Right lobe of liver (tissue), 6 donors: ENCODE measurements around the gene KCNH1. TPM values are rescaled to one million over a fixed set of nuclear protein-coding genes. Genes with fewer than 3 reads are reported as not detected.
A peak's percentile ranks its signal among the peaks of the same experiment; 100 is the strongest.

Experiments used
- ATAC-seq, 4 donors: fragments of 200-7000 bp; cut with Tn5 transposase; one replicate each; pipeline ENCODE4 v1.9.1; 2020; ENCODE audit warnings: mild to moderate bottlenecking in 4 of 4, moderate library complexity in 4 of 4
- DNase-seq, 3 donors: peaks; one replicate each; pipeline ENCODE4 v3.0.0-alpha.2; 2020
- H3K27ac ChIP-seq, 3 donors: fragments of 200-600 bp; one replicate each; pipeline ENCODE4 v1.8.0; 2022
- H3K27me3 ChIP-seq, 2 donors: fragments of 200-600 bp; one replicate each; pipeline ENCODE4 v1.8.0; 2022
- H3K36me3 ChIP-seq, 4 donors: fragments of 200-600 bp; sonication (generic) in 1 of 4; one replicate each; pipeline versions ENCODE4 v1.5.1 to v1.8.0; 2017 to 2022; ENCODE audit warnings: control low read depth in 1 of 4
- H3K4me1 ChIP-seq, 4 donors: fragments of 200-600 bp; sonication (generic) in 1 of 4; one replicate each; pipeline versions ENCODE4 v1.5.1 to v1.8.0; 2017 to 2022; ENCODE audit warnings: control low read depth in 1 of 4
- H3K4me3 ChIP-seq, 3 donors: fragments of 200-600 bp; one replicate each; pipeline ENCODE4 v1.8.0; 2022
- H3K9me3 ChIP-seq, 4 donors: fragments of 200-600 bp; sonication (generic) in 1 of 4; one replicate each; pipeline versions ENCODE4 v1.5.1 to v1.8.0; 2017 to 2022; ENCODE audit warnings: control low read depth in 1 of 4
- POLR2A ChIP-seq: fragments of 450-650 bp; IDR thresholded peaks from one replicate; pipeline ENCODE4 v1.6.1; 2017; ENCODE audit warnings: antibody characterized with exemption, mild to moderate bottlenecking
- WGBS: methylation state at CpG from one replicate; pipeline ENCODE4 v1.1.6; 2018; ENCODE audit warnings: low coverage, low lambda C conversion rate; ENCODE audit not compliant: insufficient coverage; ENCODE audit errors: missing lambda C conversion rate; 5-methylcytosine and 5-hydroxymethylcytosine counted together
- intact Hi-C, 2 donors: fragments of 100-400 bp; cut with DNase I; formaldehyde crosslinking; loops; one replicate each; pipeline versions ENCODE4 v1.11.2 to v1.14.1; 2022
- total RNA-seq, 6 experiments: library from RNA; depleted of rRNA in 2 of 6; stranded (reverse); fragments of >200 nt in 2 of 6; fragmentation: NEBNext Ultra II Directional in 3 of 6; extraction: Animal tissue kit (Norgen Biotek cat#: 25700) in 3 of 6; gene quantifications; one replicate each; pipeline versions ENCODE4 v1.1.0 to v1.2.4, GENCODE V29; 2016 to 2023
- TF ChIP-seq, protein P1 (sequence below), 4 donors: fragments of 200-600 bp in 3 of 4; fragments of 450-650 bp in 1 of 4; IDR thresholded peaks; one replicate each; pipeline versions ENCODE4 v1.5.1 to v1.8.0; 2016 to 2022; ENCODE audit warnings: antibody characterized with exemption in 4 of 4, mild to moderate bottlenecking in 2 of 4
- donor health status: DM: no; HTN: yes; CAD: no.
- donor health status: DM: no; HTN: no; CAD: no.
- donor health status: DM: no; HTN: no; CAD: no.
- donor health status: DM: no; HTN: yes; CAD: no.
- donor health status: DM: no; HTN: yes; CAD: no.

The KCNH1 gene
- total RNA-seq, 6 experiments from 2014 or later: not detected

GRCh38 chr1:210726621-210727020 is 407.3 kb downstream of the KCNH1 start:
- ATAC-seq (peak in 3 of 4 donors; percentile 25 to 43 (median 35)), DNase-seq (no peak)
- Histone ChIP-seq H3K4me1 (peaks cover 0 to 5% (median 0%) of the 10 kb centered on the region in 4 donors), H3K27ac (no peak overlapping the region), H3K4me3 (no peak overlapping the region), H3K27me3 (no peaks in the 10 kb centered on the region), H3K9me3 (no peaks in the 10 kb centered on the region), H3K36me3 (no peaks in the 10 kb centered on the region)
- WGBS: 0% methylated on average over 2 of the region's 2 CpGs
- intact Hi-C loops: no loop called here
- TF ChIP-seq, protein P1, sequence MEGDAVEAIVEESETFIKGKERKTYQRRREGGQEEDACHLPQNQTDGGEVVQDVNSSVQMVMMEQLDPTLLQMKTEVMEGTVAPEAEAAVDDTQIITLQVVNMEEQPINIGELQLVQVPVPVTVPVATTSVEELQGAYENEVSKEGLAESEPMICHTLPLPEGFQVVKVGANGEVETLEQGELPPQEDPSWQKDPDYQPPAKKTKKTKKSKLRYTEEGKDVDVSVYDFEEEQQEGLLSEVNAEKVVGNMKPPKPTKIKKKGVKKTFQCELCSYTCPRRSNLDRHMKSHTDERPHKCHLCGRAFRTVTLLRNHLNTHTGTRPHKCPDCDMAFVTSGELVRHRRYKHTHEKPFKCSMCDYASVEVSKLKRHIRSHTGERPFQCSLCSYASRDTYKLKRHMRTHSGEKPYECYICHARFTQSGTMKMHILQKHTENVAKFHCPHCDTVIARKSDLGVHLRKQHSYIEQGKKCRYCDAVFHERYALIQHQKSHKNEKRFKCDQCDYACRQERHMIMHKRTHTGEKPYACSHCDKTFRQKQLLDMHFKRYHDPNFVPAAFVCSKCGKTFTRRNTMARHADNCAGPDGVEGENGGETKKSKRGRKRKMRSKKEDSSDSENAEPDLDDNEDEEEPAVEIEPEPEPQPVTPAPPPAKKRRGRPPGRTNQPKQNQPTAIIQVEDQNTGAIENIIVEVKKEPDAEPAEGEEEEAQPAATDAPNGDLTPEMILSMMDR (IDR thresholded peaks at IDR 0.05): no peak
- no peak for TF ChIP-seq POLR2A

GRCh38 chr1:210724768-210725167 is 409.2 kb downstream of the KCNH1 start:
- H3K4me3 ChIP-seq: no peak overlapping the region
- intact Hi-C loops: no loop called here
- 71% methylated on average over 1 of the region's 2 CpGs for WGBS

DNA sequence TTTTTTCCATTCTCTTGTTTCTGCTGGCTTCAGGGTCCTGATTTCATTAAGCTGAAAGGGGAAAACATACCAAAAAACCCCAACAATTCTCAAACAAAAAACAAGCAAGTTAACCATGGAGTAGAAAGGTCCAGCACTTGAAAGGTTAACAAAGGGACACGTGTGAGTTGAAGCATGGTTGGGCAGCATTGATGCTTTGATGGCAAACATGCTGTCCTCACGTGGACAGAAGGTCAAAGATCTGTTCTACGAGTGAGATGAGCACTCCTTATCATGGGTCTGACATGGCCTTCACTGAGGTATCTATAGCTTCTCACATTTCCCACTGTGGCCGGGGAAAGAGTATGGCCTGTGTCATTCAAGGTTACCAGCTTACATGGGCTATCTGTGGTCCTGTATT is 410.3 kb downstream of the KCNH1 start:
- DNase-seq: no peak

More at GRCh38 chr1:210724768-210725167, 409.2 kb downstream of the KCNH1 start:
- Histone ChIP-seq H3K9me3 (no peaks in the 10 kb centered on the region), H3K4me1 (peaks cover 0 to 5% (median 0%) of the 10 kb centered on the region in 4 donors), H3K27ac (no peak overlapping the region), H3K36me3 (no peaks in the 10 kb centered on the region), H3K27me3 (no peaks in the 10 kb centered on the region)
- DNase-seq: no peak
- no peak for ATAC-seq
- TF ChIP-seq, protein P1 (IDR thresholded peaks at IDR 0.05): no peak
- TF ChIP-seq POLR2A: no peak

DNA sequence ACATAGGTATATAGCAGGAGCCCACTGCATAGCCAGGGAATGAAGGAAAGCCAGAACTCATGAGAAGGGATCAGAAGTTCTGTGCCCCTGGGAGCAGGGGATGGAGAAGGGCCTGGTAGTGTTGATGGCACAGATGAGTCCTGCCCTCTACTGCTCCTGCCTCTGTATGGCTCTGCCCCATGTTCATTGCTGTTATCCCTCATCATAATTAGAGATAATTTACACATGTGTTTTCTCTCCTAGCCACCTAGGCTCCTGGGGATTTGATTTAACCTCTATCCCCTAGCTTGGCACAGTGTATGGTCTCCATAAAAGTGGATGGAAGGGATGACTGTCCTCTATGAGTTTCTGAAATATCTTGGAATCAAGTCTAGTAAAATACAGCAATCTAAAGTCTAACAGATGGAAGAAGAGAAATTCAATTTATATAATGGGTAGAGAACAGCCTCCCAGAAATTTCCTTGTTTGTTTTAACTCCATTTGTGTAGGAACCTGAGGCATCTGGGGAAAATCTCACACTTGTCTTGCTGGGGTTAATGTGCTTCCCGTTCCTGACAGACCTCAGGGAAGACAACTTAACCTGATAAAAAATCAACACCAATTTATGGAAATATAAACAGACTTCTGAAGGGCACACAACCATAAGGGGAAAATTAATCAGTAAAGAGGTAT is 411.4 kb downstream of the KCNH1 start:
- intact Hi-C loops: no loop called here
- Histone ChIP-seq H3K27me3 (no peaks in the 10 kb centered on the region), H3K27ac (no peak overlapping the region), H3K4me1 (no peaks in the 10 kb centered on the region), H3K9me3 (no peaks in the 10 kb centered on the region), H3K4me3 (no peak overlapping the region), H3K36me3 (no peaks in the 10 kb centered on the region)
- ATAC-seq (no peak), DNase-seq (no peak)
- 53% methylated on average over 1 of the region's 1 CpG for WGBS
- no peak for TF ChIP-seq POLR2A
- TF ChIP-seq, protein P1 (IDR thresholded peaks at IDR 0.05): no peak

More for the DNA sequence above, 410.3 kb downstream of the KCNH1 start:
- peak in 1 of 4 donors; percentile 18 for ATAC-seq
- no peaks in the 10 kb centered on the region for H3K4me1 ChIP-seq
- TF ChIP-seq POLR2A: no peak
- TF ChIP-seq, protein P1 (IDR thresholded peaks at IDR 0.05): no peak
- no peaks in the 10 kb centered on the region for H3K9me3 ChIP-seq
- WGBS: 13% methylated on average over 4 of the region's 4 CpGs
- no peak overlapping the region for H3K4me3 ChIP-seq
- H3K27me3 ChIP-seq: no peaks in the 10 kb centered on the region
- H3K36me3 ChIP-seq: no peaks in the 10 kb centered on the region
- intact Hi-C loops: no loop called here
- no peak overlapping the region for H3K27ac ChIP-seq
